ENCODE results near the gene SPRY1.

The SPRY1 gene

GRCh38 chr4:123398853-123399626, 2.4 kb downstream of the SPRY1 start:
- H3K27ac ChIP-seq (ENCODE audit: insufficient read depth, low read depth, low read length, poor library complexity, severe bottlenecking): peak overlapping the region; percentile 58
- 0 to 1% methylated on average over 41 of the region's 41 CpGs for WGBS, 2 experiments
- H3K4me1 ChIP-seq (ENCODE audit: control insufficient read depth, insufficient read depth, low read length): no peaks in the 10 kb centered on the region

GRCh38 chr4:123399627-123400358, 3.2 kb downstream of the SPRY1 start:
- Histone ChIP-seq H3K27me3 (ENCODE audit: control insufficient read depth, insufficient read depth, low read length, poor library complexity, severe bottlenecking) (peaks cover 6% of the 10 kb centered on the region), H3K27ac (ENCODE audit: insufficient read depth, low read depth, low read length, poor library complexity, severe bottlenecking) (no peak overlapping the region), H3K4me1 (ENCODE audit: control insufficient read depth, insufficient read depth, low read length) (no peaks in the 10 kb centered on the region), H3K36me3 (ENCODE audit: control insufficient read depth, insufficient read depth, low read length) (no peaks in the 10 kb centered on the region), H3K4me3 (ENCODE audit: insufficient read depth, low read depth, low read length) (peak overlapping the region; percentile 74), H3K9me3 (ENCODE audit: control insufficient read depth, low read length) (no peaks in the 10 kb centered on the region)
- WGBS, 2 experiments: 2 to 3% methylated on average over 22 of the region's 22 CpGs

More at GRCh38 chr4:123398853-123399626, 2.4 kb downstream of the SPRY1 start:
- Histone ChIP-seq H3K27me3 (ENCODE audit: control insufficient read depth, insufficient read depth, low read length, poor library complexity, severe bottlenecking) (peaks cover 6% of the 10 kb centered on the region), H3K36me3 (ENCODE audit: control insufficient read depth, insufficient read depth, low read length) (no peaks in the 10 kb centered on the region), H3K4me3 (ENCODE audit: insufficient read depth, low read depth, low read length) (peak overlapping the region; percentile 74), H3K9me3 (ENCODE audit: control insufficient read depth, low read length) (no peaks in the 10 kb centered on the region)

GRCh38 chr4:123401271-123402120, 4.9 kb downstream of the SPRY1 start:
- no peaks in the 10 kb centered on the region for H3K9me3 ChIP-seq (ENCODE audit: control insufficient read depth, low read length)
- H3K4me3 ChIP-seq (ENCODE audit: insufficient read depth, low read depth, low read length): no peak overlapping the region
- 94 to 95% methylated on average over 9 of the region's 9 CpGs for WGBS, 2 experiments
- no peaks in the 10 kb centered on the region for H3K4me1 ChIP-seq (ENCODE audit: control insufficient read depth, insufficient read depth, low read length)
- no peak overlapping the region for H3K27ac ChIP-seq (ENCODE audit: insufficient read depth, low read depth, low read length, poor library complexity, severe bottlenecking)
- H3K27me3 ChIP-seq (ENCODE audit: control insufficient read depth, insufficient read depth, low read length, poor library complexity, severe bottlenecking): peaks cover 6% of the 10 kb centered on the region
- no peaks in the 10 kb centered on the region for H3K36me3 ChIP-seq (ENCODE audit: control insufficient read depth, insufficient read depth, low read length)

- H3K27ac ChIP-seq (ENCODE audit: insufficient read depth, low read depth, low read length, poor library complexity, severe bottlenecking): no peak overlapping the region
- H3K4me1 ChIP-seq (ENCODE audit: control insufficient read depth, insufficient read depth, low read length): no peaks in the 10 kb centered on the region
- 96 to 99% methylated on average over 3 of the region's 3 CpGs for WGBS, 2 experiments
- H3K36me3 ChIP-seq (ENCODE audit: control insufficient read depth, insufficient read depth, low read length): no peaks in the 10 kb centered on the region
- no peak overlapping the region for H3K4me3 ChIP-seq (ENCODE audit: insufficient read depth, low read depth, low read length)
- peaks cover 6% of the 10 kb centered on the region for H3K27me3 ChIP-seq (ENCODE audit: control insufficient read depth, insufficient read depth, low read length, poor library complexity, severe bottlenecking)
- H3K9me3 ChIP-seq (ENCODE audit: control insufficient read depth, low read length): no peaks in the 10 kb centered on the region
Measured at GRCh38 chr4:123402121-123402465, 5.5 kb downstream of the SPRY1 start.

- WGBS, 2 experiments: 98 to 100% methylated on average over 1 to 3 of the region's 3 CpGs
- no peak overlapping the region for H3K4me3 ChIP-seq (ENCODE audit: insufficient read depth, low read depth, low read length)
- H3K27me3 ChIP-seq (ENCODE audit: control insufficient read depth, insufficient read depth, low read length, poor library complexity, severe bottlenecking): peaks cover 6% of the 10 kb centered on the region
- H3K27ac ChIP-seq (ENCODE audit: insufficient read depth, low read depth, low read length, poor library complexity, severe bottlenecking): no peak overlapping the region
- H3K4me1 ChIP-seq (ENCODE audit: control insufficient read depth, insufficient read depth, low read length): no peaks in the 10 kb centered on the region
- H3K36me3 ChIP-seq (ENCODE audit: control insufficient read depth, insufficient read depth, low read length): no peaks in the 10 kb centered on the region
- H3K9me3 ChIP-seq (ENCODE audit: control insufficient read depth, low read length): no peaks in the 10 kb centered on the region
Measured at GRCh38 chr4:123403080-123403604, 6.5 kb downstream of the SPRY1 start.

GRCh38 chr4:123404533-123404932, 7.9 kb downstream of the SPRY1 start:
- Histone ChIP-seq H3K27ac (ENCODE audit: insufficient read depth, low read depth, low read length, poor library complexity, severe bottlenecking) (no peak overlapping the region), H3K9me3 (ENCODE audit: control insufficient read depth, low read length) (no peaks in the 10 kb centered on the region), H3K4me1 (ENCODE audit: control insufficient read depth, insufficient read depth, low read length) (peaks cover 4% of the 10 kb centered on the region), H3K4me3 (ENCODE audit: insufficient read depth, low read depth, low read length) (no peak overlapping the region), H3K36me3 (ENCODE audit: control insufficient read depth, insufficient read depth, low read length) (no peaks in the 10 kb centered on the region), H3K27me3 (ENCODE audit: control insufficient read depth, insufficient read depth, low read length, poor library complexity, severe bottlenecking) (peaks cover 6% of the 10 kb centered on the region)
- WGBS, 2 experiments: 94 to 97% methylated on average over 3 of the region's 4 CpGs

GRCh38 chr4:123405267-123405865, 8.8 kb downstream of the SPRY1 start:
- H3K9me3 ChIP-seq (ENCODE audit: control insufficient read depth, low read length): no peaks in the 10 kb centered on the region

GRCh38 chr4:123406872-123407271, 10.3 kb downstream of the SPRY1 start:
- no peaks in the 10 kb centered on the region for H3K9me3 ChIP-seq (ENCODE audit: control insufficient read depth, low read length)
- H3K27ac ChIP-seq (ENCODE audit: insufficient read depth, low read depth, low read length, poor library complexity, severe bottlenecking): no peak overlapping the region
- no peaks in the 10 kb centered on the region for H3K36me3 ChIP-seq (ENCODE audit: control insufficient read depth, insufficient read depth, low read length)
- H3K27me3 ChIP-seq (ENCODE audit: control insufficient read depth, insufficient read depth, low read length, poor library complexity, severe bottlenecking): no peaks in the 10 kb centered on the region
- H3K4me1 ChIP-seq (ENCODE audit: control insufficient read depth, insufficient read depth, low read length): peaks cover 4% of the 10 kb centered on the region
- H3K4me3 ChIP-seq (ENCODE audit: insufficient read depth, low read depth, low read length): no peak overlapping the region
- WGBS, 2 experiments: 83 to 85% methylated on average over 4 of the region's 4 CpGs

More at GRCh38 chr4:123405267-123405865, 8.8 kb downstream of the SPRY1 start:
- Histone ChIP-seq H3K27ac (ENCODE audit: insufficient read depth, low read depth, low read length, poor library complexity, severe bottlenecking) (no peak overlapping the region), H3K4me1 (ENCODE audit: control insufficient read depth, insufficient read depth, low read length) (peaks cover 4% of the 10 kb centered on the region), H3K36me3 (ENCODE audit: control insufficient read depth, insufficient read depth, low read length) (no peaks in the 10 kb centered on the region), H3K4me3 (ENCODE audit: insufficient read depth, low read depth, low read length) (no peak overlapping the region), H3K27me3 (ENCODE audit: control insufficient read depth, insufficient read depth, low read length, poor library complexity, severe bottlenecking) (no peaks in the 10 kb centered on the region)
- WGBS, 2 experiments: 93% methylated on average over 5 of the region's 5 CpGs

GRCh38 chr4:123408471-123409084, 12.0 kb downstream of the SPRY1 start:
- WGBS, 2 experiments: 86 to 92% methylated on average over 5 of the region's 5 CpGs
- no peak overlapping the region for H3K27ac ChIP-seq (ENCODE audit: insufficient read depth, low read depth, low read length, poor library complexity, severe bottlenecking)
- H3K9me3 ChIP-seq (ENCODE audit: control insufficient read depth, low read length): no peaks in the 10 kb centered on the region
- H3K27me3 ChIP-seq (ENCODE audit: control insufficient read depth, insufficient read depth, low read length, poor library complexity, severe bottlenecking): no peaks in the 10 kb centered on the region
- H3K4me1 ChIP-seq (ENCODE audit: control insufficient read depth, insufficient read depth, low read length): peaks cover 7% of the 10 kb centered on the region
- H3K4me3 ChIP-seq (ENCODE audit: insufficient read depth, low read depth, low read length): no peak overlapping the region
- no peaks in the 10 kb centered on the region for H3K36me3 ChIP-seq (ENCODE audit: control insufficient read depth, insufficient read depth, low read length)
